Activated CD8-positive, alpha-beta memory T cell treated with anti-CD3 and anti-CD28 coated beads for 4 hours (primary cell): ENCODE results near the gene BPIFA3.
"Not testable (repeated sequence)": the region's sequence is repeated elsewhere in the genome, so short reads cannot be mapped to it uniquely, and the experiment has no call there.

Source experiments
- DNase-seq, 2 donors: peaks; one replicate each; pipeline ENCODE4 v3.0.0-alpha.2; 2020; ENCODE audit warnings: low read depth in 2 of 2

BPIFA3 gene

DNA sequence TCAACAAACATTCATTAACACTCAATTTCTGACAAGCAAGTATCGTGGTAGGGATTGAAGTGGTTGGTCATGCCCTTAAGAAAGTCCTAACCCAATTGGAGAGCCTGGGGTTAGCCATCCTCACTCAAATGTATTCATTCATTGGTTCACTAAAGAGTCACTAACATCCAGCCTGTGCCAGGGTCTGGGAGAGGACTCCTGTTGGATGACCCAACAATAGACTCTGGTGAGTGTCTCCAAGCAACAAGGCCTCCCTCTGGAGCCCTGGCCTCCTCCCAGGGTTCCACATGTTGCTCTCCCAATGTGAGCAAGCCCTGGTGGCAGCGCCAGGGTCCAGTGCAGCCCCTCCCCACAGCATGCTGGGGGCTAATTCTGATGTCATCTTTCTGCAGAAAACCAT is at the start of gene BPIFA3:
Gene BPIFA3, plus strand, starts transcription at position 301 of the 400 bp plus-strand sequence. CDS start 185 bp downstream, outside the sequence.
- no peak for DNase-seq

GRCh38 chr20:33167859-33168258 is 49.3 kb upstream of the BPIFA3 start, which contains the start of gene BPIFA2:
Gene BPIFA2, plus strand, starts transcription at chr20:33168159. Its CDS starts 987 bp downstream, at chr20:33169146.
- no peak for DNase-seq

GRCh38 chr20:33169176-33169794 is 47.9 kb upstream of the BPIFA3 start:
- no peak for DNase-seq

GRCh38 chr20:33172781-33173180 is 44.4 kb upstream of the BPIFA3 start:
- DNase-seq, result no peak

DNA sequence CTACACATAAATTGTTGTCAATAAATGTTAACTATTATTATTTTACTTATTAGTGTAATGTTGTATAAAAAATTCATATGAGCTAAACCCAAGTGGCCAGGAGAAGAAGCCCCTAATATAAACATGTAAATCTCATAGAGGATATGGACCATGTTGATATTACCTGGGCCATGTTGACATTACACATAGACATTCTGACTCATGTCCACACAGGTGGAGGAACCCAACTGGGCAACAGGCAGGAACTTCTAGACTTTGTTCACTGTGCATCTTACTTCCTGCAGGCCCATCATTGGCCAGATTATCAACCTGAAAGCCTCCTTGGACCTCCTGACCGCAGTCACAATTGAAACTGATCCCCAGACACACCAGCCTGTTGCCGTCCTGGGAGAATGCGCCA is 42.0 kb upstream of the BPIFA3 start:
- no peak for DNase-seq

GRCh38 chr20:33176101-33176500 is 41.1 kb upstream of the BPIFA3 start:
- no peak for DNase-seq

DNA sequence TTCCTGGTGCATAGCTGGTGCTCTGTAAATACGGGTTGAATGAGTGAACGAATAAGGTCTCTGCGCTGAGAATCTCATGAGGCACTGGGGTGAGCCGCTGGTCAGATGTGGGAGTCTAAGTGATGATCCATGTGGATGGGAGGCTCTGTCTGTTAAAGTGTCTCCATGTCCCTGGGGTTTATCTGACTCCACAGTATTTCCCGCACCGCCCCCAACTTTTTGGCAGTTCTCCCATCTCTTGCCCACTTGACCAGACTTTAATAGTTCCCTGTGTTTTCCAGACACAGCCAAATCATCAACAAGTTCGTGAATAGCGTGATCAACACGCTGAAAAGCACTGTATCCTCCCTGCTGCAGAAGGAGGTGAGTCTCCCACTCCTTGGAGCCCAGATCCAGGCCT is 39.3 kb upstream of the BPIFA3 start:
- no peak for DNase-seq

GRCh38 chr20:33178726-33179125 is 38.4 kb upstream of the BPIFA3 start:
- DNase-seq, result no peak

- no peak for DNase-seq
Observed at GRCh38 chr20:33180169-33180568, 37.0 kb upstream of the BPIFA3 start.

- no peak for DNase-seq
Observed at GRCh38 chr20:33181482-33182093, 35.6 kb upstream of the BPIFA3 start.

DNA sequence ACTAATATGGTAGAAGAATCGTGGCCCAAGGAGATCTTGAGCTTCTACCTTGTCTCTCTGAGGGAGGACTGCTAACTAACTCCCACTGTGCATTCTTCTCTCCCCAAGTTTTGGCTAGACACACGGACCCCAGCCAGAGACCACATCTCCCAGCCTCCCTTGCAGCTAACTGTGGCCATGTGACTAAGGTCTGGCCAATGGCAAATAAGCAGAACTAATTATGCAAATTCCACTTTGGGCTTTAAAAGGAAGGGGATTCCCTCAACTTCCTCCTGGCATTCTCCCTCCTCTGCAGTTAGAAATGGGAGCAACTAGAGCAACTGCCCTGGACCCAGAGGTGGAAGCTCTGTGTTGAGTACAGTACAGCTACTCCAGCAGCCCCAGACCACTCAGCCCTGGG is 33.8 kb upstream of the BPIFA3 start:
- no peak for DNase-seq

DNA sequence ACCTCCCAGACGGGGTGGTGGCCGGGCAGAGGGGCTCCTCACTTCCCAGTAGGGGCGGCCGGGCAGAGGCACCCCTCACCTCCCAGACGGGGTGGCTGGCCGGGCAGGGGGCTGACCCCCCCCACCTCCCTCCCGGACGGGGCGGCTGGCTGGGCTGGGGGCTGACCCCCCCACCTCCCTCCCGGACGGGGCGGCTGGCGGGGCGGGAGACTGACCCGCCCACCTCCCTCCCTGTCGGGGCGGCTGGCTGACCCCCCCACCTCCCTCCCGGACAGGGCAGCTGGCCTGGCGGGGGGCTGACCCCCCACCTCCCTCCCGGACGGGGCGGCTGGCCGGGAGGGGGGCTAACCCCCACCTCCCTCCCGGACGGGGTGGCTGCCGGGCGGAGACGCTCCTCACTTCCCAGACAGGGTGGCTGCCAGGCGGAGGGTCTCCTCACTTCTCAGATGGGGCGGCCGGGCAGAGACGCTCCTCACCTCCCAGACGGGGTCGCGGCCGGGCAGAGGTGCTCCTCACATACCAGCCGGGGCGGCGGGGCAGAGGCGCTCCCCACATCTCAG is 32.0 kb upstream of the BPIFA3 start:
- DNase-seq, result not testable (repeated sequence)

- no peak for DNase-seq
Observed at GRCh38 chr20:33187491-33187890, 29.7 kb upstream of the BPIFA3 start.

GRCh38 chr20:33188421-33188820 is 28.7 kb upstream of the BPIFA3 start:
- no peak for DNase-seq

GRCh38 chr20:33191484-33191883 is 25.7 kb upstream of the BPIFA3 start:
- DNase-seq, result no peak

DNA sequence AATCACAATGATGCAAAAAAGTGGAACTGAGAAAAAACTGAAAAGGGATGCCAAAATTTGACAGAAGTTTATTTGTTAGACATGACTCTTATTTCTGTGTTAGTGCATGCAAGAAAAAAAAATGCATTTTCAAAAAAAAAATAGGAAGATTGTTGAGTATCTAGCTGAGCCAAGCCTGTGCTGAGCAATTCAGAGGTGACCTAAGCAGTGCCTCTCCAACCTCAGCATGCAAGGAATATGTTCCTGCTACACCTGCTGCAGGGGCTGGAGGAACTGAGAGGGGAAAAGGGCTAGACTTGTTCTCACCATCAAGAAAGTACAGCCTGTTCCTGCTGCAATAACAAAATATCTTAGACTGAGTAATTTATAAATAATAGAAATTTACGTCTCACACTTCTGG is 25.2 kb upstream of the BPIFA3 start:
- DNase-seq, result no peak

DNA sequence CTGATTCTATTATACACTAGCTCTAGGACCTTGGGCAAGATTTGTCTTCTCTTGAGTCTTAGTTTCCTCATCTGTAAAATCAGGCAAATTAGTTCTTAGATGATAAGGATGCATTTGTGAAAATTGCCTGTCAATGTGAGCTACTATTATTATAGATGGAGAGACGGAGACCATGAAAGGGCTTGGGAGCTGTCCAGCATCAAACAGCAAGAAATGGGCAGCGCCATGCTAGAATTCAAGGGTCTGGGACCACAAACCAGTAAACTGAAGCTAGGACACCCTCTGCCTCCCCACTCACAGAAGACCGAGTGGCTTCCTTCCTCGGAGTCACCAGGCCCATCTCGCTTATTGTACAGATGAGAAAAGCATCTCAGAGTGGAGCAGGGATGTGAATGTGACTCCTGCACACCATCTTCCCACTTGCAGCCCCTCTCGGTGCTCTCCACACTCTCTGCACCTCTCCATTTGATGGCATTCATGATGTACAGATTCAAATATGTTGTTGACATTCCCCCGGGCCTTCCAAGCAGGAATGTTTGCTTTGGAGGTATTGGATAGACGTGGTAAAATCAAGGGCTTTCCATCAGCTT is 24.1 kb upstream of the BPIFA3 start:
- DNase-seq, result no peak

GRCh38 chr20:33199026-33199425 is 18.1 kb upstream of the BPIFA3 start:
- DNase-seq, result no peak

GRCh38 chr20:33202451-33202850 is 14.7 kb upstream of the BPIFA3 start:
- DNase-seq, result no peak

DNA sequence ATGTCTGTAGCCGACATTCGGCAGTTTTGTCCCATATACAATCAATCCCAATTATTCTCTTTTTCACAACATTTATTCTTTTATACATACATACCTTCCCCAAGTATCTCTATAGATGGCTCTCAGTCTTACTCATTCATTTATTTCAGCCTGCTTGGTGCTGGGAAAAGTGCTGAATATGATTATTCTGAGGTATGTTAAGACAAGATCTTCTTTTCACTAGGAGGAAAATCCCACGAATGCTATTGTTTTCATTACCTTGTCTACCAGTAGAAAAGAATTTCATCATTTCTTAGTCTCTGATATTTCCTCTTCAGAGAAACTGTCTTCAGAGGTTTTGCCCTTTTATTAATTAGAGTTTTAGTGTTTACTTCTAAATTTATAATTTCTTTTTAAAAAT is 13.7 kb upstream of the BPIFA3 start:
- no peak for DNase-seq

- DNase-seq, result no peak
Observed at GRCh38 chr20:33209789-33210188, 7.4 kb upstream of the BPIFA3 start.

GRCh38 chr20:33210371-33210770 is 6.8 kb upstream of the BPIFA3 start:
- no peak for DNase-seq

DNA sequence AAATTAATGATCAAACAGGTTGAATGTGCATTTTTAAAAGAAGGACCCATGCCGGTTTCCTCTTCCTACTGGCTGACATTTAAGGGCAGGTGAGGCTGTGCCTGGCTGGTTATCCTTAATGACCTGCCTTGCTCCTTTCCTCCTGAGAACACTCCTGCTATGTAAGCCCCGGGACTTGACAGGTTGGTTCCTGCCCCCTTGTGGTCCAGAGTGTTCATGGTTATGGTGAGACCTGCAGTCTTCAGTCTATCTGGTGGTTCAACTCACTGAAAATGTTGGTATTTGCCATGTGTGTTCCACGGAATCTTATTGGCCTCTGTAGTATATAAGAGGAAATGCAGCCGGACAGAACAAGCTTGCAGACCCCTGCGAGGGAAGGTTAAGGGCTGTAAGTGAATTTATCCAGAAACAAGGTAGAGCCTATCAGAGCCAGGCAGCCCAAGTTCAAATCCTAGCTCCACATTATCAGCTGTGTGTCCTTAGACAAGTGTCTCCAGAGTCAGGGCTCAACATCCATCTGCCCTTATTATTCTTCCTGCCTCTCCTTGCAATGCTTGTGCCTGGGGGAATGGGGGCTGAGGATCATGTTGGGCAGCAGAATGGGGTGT is 5.2 kb upstream of the BPIFA3 start:
- no peak for DNase-seq
